Nephron (organoid): ENCODE results near the gene DOCK3.

Experiments
- H3K27ac Mint-ChIP-seq, 3 experiments: 2 replicates each; pipeline ENCODE4 v1.8.0; 2020; ENCODE audit warnings: mixed read lengths in 3 of 3, mild to moderate bottlenecking in 2 of 3, moderate library complexity in 1 of 3
- H3K27me3 Mint-ChIP-seq: 2 replicates; pipeline ENCODE4 v1.8.0; 2021; ENCODE audit warnings: low read depth, mild to moderate bottlenecking, moderate library complexity, mixed read lengths
- H3K36me3 Mint-ChIP-seq: 2 replicates; pipeline ENCODE4 v1.8.0; 2020; ENCODE audit warnings: low read depth, mixed read lengths
- H3K4me1 Mint-ChIP-seq: 2 replicates; pipeline ENCODE4 v1.8.0; 2020; ENCODE audit warnings: mixed read lengths
- H3K4me3 Mint-ChIP-seq, 3 experiments: 2 replicates each; pipeline ENCODE4 v1.8.0; 2020; ENCODE audit warnings: mild to moderate bottlenecking in 3 of 3, mixed read lengths in 3 of 3, moderate library complexity in 2 of 3
- H3K9me3 Mint-ChIP-seq: 2 replicates; pipeline ENCODE4 v1.8.0; 2020; ENCODE audit warnings: mixed read lengths
- CTCF ChIP-seq, 3 experiments: fragments of 200-600 bp; sonication (generic); IDR thresholded peaks; one replicate each; pipeline ENCODE4 v1.5.0; 2021; ENCODE audit warnings: antibody characterized with exemption in 3 of 3; ENCODE audit not compliant: unreplicated experiment in 3 of 3

Gene DOCK3

GRCh38 chr3:51031666-51032065 is 356.9 kb downstream of the DOCK3 start:
- Mint-ChIP-seq H3K4me3 (no peak overlapping the region), H3K4me1 (no peaks in the 10 kb centered on the region), H3K27me3 (no peaks in the 10 kb centered on the region)

GRCh38 chr3:51035630-51036029 is 360.9 kb downstream of the DOCK3 start:
- Mint-ChIP-seq H3K4me1 (no peaks in the 10 kb centered on the region), H3K27ac (no peak overlapping the region), H3K27me3 (no peaks in the 10 kb centered on the region), H3K4me3 (no peak overlapping the region), H3K9me3 (peaks cover 4% of the 10 kb centered on the region), H3K36me3 (no peaks in the 10 kb centered on the region)
- no peak for TF ChIP-seq CTCF (IDR thresholded peaks at IDR 0.05; ENCODE audit: unreplicated experiment in 3 of 3)

More at GRCh38 chr3:51031666-51032065, 356.9 kb downstream of the DOCK3 start:
- Mint-ChIP-seq H3K36me3 (no peaks in the 10 kb centered on the region), H3K27ac (no peak overlapping the region), H3K9me3 (peaks cover 11% of the 10 kb centered on the region)
- no peak for TF ChIP-seq CTCF (IDR thresholded peaks at IDR 0.05; ENCODE audit: unreplicated experiment in 3 of 3)

GRCh38 chr3:51044982-51045381 is 370.3 kb downstream of the DOCK3 start:
- no peaks in the 10 kb centered on the region for H3K27me3 Mint-ChIP-seq
- no peaks in the 10 kb centered on the region for H3K9me3 Mint-ChIP-seq
- H3K36me3 Mint-ChIP-seq, result no peaks in the 10 kb centered on the region
- H3K4me1 Mint-ChIP-seq, result no peaks in the 10 kb centered on the region
- no peak overlapping the region for H3K27ac Mint-ChIP-seq
- no peak overlapping the region for H3K4me3 Mint-ChIP-seq
- no peak for TF ChIP-seq CTCF (IDR thresholded peaks at IDR 0.05; ENCODE audit: unreplicated experiment in 3 of 3)

DNA sequence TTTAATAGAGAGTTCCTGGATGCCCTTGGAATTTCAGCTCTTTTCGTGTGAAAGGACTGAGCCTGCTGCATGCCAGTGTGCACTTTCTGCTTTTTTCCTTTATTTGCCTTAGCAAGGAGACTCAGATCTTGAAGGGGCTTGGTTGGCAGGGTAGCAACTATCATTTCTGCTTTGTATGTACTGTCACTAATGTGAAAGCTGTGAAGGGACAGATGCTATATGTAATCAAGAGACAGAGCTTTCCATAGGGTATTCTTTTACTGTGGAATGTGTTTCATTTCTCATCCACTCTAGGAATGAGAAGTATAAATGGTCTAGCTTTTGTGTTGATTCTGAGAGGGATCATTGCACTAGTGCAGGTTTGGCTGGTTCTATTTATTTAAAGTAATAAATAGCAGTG is 377.8 kb downstream of the DOCK3 start:
- no peak for TF ChIP-seq CTCF (IDR thresholded peaks at IDR 0.05; ENCODE audit: unreplicated experiment in 3 of 3)
- Mint-ChIP-seq H3K36me3 (no peaks in the 10 kb centered on the region), H3K4me1 (peaks cover 5% of the 10 kb centered on the region), H3K4me3 (no peak overlapping the region), H3K27me3 (peaks cover 9% of the 10 kb centered on the region), H3K27ac (no peak overlapping the region), H3K9me3 (no peaks in the 10 kb centered on the region)

DNA sequence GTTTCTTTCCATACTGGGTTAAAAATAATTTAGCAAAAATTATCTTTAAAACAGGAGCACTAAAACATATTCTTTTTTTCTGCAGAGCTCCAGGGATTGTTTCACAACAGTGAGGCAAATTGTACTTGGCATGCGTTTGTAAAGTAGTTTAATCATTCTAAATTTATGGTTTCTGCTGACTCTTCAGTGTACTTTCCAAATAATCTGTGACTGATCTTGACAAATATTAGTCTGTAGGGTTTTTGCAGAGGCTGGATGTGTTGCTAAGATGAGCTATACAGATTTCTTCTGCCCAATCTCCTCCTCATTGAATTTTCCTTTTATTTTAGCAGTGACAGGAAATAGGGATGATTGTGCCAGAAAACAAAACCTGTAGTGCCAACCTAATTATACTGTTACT is 382.4 kb downstream of the DOCK3 start:
- no peaks in the 10 kb centered on the region for H3K9me3 Mint-ChIP-seq
- TF ChIP-seq CTCF (IDR thresholded peaks at IDR 0.05; ENCODE audit: unreplicated experiment in 3 of 3), result no peak
- peaks cover 12% of the 10 kb centered on the region for H3K4me1 Mint-ChIP-seq
- H3K36me3 Mint-ChIP-seq, result no peaks in the 10 kb centered on the region
- H3K27me3 Mint-ChIP-seq, result peaks cover 10% of the 10 kb centered on the region
- H3K27ac Mint-ChIP-seq, result no peak overlapping the region
- H3K4me3 Mint-ChIP-seq, result no peak overlapping the region

DNA sequence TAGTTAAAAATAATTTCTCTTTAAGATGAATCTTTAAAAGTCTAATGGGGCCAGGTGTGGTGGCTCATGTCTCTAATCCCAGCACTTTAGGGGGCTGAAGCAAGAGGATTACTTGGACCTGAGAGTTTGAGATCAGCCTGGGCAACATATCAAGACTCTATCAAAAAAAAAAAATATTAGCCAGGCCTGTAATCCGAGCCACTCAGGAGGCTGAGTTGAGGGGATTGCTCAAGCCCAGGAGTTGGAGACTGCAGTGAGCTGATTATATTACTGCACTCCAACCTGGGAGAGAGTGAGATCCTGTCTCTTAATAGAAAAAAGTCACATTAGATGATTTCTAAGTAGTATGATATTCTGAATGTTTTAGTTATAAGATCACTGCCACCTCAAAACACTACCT is 388.3 kb downstream of the DOCK3 start:
- no peaks in the 10 kb centered on the region for H3K36me3 Mint-ChIP-seq

More for the DNA sequence above, 388.3 kb downstream of the DOCK3 start:
- Mint-ChIP-seq H3K9me3 (no peaks in the 10 kb centered on the region), H3K27me3 (peaks cover 4% of the 10 kb centered on the region), H3K4me1 (peaks cover 14% of the 10 kb centered on the region), H3K4me3 (no peak overlapping the region), H3K27ac (no peak overlapping the region)
- no peak for TF ChIP-seq CTCF (IDR thresholded peaks at IDR 0.05; ENCODE audit: unreplicated experiment in 3 of 3)
